CD4-positive, alpha-beta T cell treated with Interleukin-15 for 1 hour (primary cell): Measurements from ENCODE around the gene SPOCD1.

ENCODE experiments used
- DNase-seq: peaks from one replicate; pipeline ENCODE4 v3.0.0-alpha.2; 2020

The SPOCD1 gene

DNA sequence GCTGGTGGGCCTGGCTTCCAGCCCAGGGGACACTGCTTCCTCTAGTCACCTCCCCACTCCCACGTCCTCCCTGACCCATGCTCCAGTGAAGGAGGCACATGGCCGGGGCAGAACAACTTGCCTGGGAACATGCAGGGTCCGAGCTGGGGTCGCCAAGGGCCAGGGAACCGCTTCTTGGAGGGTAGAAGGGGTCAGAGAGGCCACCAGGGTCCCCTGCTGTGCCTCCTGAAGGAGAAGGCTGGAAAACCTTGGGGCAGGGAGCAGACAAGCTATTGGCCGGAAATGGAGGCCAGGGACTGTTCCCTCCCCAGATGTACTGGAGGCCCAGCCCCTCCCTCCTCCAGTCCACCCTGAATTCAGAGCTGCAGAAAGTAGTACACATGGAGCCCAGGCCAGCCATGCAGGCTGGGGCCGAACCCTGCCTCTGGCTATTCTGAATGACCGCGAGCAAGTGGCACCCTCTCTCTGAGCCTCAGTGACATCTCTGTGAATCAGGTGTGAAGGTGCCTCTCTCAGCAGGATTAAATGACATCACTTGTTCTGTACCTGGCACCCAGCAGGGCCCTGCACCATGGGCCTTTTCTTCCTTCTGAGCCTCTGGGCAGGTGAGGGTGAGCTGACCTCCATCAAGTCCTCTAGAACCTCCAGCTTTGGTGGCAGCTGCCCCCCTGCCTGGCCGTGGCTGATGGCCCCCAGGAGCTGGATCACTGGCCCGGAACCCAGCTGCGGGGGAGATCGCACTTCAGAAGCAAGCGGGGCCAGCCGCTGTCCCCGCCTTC, 15.7 kb downstream of the SPOCD1 start:
- DNase-seq: no peak

DNA sequence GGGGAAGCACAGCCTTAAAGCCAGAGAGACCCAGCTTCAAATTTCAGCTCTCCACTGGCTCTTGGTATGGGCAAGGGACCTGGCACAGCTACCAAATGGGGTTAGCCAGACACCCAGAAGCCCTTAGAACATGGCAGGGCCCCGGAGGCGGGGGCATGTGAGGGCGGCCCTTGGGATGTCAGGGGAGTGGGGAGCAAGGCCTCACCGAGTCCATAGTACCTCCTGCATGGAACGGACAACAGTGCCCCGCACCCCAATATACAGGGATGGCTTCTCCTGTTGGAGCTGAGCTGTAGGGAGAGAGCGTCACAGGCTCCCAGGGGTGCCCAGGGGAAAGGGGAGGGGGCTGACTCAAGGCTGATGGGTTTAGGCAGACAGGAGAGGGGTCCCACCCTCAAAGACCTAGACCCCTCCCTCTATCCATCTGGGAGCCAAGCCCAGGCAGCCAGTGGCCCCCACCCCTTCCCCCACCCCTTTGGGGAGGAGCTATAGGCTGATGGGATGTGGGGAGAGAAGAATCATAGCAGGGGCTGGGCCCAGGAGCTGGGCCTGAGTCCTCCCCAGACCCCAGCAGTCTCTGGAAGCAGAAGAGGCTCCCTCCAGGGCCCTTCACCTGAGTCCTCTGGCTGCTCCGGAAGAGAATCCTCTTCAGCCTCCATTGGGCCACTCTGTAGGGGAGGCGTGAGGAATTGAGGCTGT, 16.5 kb downstream of the SPOCD1 start:
- no peak for DNase-seq

- DNase-seq: no peak
Observed at GRCh38 chr1:31798433-31799195, 17.2 kb downstream of the SPOCD1 start.

- no peak for DNase-seq
Observed at GRCh38 chr1:31798086-31798432, 17.8 kb downstream of the SPOCD1 start.

DNA sequence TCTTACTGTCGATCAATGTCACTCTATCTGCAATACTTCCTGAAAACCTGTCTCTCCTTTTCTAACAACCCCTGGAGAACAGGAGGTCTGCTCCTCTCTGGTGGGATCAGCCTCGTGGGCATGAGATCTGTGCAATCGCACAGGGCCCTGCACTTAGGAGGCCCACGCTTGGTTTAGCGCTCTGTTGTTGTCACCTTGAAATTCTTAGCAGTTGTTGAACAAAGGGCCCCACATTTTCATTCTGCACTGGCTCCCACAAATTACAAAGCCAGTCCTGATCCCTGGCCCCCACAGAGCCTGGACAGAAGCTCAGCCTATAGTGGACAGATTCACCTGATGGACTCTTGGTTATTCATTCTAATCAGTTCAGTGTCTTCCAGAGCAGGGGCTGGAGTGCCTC, 18.6 kb downstream of the SPOCD1 start:
- no peak for DNase-seq

GRCh38 chr1:31796707-31797106, 19.1 kb downstream of the SPOCD1 start:
- no peak for DNase-seq

DNA sequence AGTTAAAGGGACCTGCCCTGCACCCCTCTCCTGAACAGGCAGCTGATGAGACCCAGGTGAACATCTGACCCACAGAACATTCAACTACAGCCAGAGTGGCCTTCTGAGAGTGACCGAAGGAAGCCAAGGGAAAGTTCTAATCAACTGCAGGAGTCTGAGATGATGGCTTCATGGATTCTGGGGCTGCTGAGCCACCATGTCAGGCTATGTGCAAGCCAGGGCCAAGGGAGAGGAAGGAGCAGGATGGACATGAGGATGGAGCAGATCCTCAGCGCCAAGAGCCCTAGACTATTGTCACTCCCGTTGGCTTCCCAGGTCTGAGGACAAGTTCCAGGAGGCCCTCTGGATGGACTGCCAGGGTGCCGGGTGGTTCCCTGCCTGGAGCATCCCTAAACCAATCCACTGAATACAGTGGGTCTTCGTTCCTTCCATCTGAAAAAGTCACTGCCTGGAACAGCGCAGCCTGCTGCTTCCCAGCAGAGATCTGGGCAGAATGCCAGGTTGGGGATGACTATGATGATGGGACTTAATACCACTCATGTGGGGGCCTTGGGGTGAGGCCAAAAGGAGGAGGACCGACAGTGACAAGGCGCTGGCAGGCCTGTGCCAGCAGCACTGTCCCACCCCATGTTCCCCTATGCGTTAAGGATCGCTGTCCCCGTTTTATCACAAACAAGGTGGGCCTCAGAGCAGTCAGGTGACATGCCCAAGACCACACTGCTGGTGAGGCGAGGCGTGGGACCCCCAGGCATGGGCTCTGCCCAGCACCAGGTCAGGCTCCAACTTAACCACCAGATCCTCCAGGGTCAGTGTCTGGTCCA, 19.8 kb downstream of the SPOCD1 start:
- DNase-seq: no peak

- no peak for DNase-seq
Observed at GRCh38 chr1:31795096-31795675, 20.6 kb downstream of the SPOCD1 start.

DNA sequence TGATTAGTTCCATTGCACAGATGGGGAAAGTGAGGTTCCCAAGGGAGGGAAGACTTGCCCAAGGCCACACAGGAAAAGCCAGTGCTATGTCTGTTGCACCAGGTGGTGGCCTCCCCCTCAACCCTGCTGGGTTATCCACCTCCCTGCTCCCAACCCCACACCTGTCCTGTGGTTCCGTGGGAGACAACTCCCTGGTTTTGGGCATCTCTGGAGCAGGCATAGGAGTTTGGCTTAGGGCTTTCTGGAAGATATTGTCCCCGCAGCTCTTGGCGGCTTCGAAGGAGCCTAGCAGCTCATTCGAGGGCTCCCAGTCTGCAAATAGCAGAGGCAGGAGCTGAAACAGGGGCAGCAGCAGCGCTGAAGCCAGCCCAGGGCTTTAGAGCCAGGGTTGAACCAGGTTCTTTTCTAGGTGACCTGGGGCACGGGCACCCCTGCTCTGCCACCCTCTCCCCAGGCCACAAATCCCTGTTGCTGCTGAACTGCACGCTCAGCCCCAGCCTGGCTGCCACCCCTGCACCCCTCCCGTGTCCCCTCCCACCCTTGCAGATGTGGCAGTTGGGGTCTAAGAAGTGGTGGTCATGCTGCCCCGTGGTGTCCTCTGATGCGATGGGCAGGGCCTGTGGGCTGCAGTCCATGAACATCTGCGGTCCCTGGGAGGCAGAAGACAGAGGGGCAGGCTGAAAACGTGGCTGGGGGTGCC, 22.1 kb downstream of the SPOCD1 start:
- no peak for DNase-seq

DNA sequence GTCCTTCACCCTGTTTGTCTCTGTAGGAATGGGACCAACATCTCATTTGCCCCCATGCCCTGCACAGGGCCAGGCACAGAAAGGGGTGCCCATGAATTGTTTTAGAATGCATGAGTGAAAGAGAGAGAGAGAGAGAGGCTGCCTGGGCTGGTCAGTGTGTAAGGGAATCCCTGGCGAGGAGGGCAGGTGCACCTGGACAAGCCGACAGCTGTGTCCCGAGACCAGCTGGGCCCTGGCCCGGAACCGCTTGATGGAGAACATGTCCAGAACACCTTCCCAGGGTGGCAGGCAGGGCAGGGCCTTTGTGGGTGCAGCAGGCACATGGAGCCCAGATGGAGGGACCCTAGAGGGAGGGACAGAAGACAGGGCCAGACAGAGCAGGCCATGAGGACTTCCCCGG, 22.7 kb downstream of the SPOCD1 start:
- DNase-seq: no peak

DNA sequence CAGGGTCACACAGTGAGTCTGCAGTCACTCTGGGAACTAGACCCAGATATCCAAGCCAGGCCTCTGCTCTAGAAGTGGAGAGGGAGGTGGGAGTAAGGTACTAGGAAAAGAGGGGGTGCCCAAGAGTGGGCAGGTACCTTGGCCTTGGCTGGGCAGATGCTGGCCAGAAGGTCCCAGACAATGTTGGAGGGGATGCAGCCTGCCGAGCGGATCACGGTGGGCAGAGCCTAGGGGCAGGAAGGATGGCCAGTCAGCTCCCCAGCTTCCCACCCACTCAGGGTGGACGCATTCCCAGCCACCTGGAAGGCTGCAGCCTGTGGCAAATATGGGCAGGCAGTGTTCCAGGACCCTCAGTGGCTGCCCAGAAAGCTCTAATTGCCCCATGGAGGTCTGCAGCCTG, 23.3 kb downstream of the SPOCD1 start:
- no peak for DNase-seq

- DNase-seq: no peak
Observed at GRCh38 chr1:31792116-31792515, 23.7 kb downstream of the SPOCD1 start.

DNA sequence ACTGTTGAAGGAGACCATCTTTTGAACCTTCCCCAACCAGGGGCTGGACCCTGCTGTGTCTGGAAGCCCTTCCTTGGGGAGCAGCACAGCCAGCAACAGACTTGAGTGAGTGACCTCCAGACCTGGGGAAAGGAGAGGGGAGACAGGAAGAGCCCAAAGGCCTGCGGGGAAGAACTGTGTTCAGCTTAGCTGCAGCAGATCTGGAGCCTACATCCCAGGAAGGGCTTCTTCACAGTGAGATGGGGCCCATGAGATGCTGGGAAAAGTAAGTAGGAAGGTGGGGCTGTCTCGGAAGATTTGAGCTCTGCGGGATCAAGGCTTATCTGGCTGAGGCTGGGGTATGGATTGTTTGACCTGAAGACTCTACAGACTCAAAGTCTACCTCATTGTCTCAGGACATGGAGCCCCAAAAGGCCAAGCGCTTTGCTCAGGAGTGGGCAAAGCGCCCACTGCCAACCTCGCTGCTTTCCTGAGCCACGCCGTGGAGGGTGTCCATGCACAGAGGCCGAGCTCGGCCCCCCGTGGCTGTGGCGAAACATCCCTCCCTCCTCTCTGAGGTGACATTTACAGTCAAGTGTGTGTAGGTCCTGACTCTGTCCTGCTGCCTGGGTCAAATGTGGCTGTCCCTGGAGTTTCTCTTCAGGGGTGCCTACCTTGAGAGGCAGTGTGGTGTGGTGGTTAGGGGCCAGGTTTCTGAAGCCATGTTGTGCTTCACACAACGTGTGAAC, 24.5 kb downstream of the SPOCD1 start:
- DNase-seq: no peak

DNA sequence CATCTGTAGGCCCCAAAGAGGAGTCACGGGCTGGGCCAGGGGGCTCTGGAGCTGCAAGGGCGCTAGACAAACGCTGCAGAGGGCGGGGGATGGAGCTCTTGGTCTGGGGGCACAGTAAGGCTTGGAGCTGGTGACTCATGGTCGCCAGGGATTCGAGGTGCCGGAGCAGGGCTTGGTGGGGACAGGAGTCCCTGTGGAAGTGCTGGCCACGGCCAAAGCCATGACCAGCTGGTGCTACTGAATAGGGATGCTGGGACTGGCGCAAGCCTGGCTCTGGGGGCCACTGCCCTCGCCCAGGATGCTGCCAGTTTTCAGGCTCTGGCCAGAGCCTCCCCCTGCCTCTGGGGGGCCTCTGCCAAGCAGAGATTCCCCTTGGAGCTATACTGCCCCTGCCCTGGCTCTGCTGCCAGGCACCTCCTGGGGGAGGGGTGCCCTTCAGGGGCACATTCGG, 25.2 kb downstream of the SPOCD1 start:
- DNase-seq: no peak

DNA sequence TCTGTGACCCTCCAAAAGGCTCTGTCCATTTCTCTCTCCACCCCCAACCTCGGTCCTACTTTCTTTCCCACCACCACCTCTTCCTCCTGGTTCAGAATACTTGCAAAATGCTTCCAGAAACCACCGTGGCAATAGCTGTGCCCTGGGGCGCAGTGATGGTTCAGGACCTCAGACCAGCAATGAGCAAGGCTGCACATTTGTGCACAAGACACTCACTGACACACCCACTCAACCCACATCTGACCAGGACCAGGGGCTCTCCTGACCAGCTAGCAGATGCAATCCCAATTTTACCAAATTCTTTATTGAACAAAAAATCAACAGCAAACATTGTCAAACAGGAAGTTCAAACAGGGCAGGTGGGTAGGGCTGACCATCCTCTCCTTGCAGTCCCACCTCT, 25.7 kb downstream of the SPOCD1 start:
- no peak for DNase-seq

- DNase-seq: peak; percentile 92
Observed at GRCh38 chr1:31789259-31790065, 26.4 kb downstream of the SPOCD1 start.

- DNase-seq: no peak
Observed at GRCh38 chr1:31788825-31789256, 27.0 kb downstream of the SPOCD1 start.

GRCh38 chr1:31788138-31788824, 27.5 kb downstream of the SPOCD1 start:
- DNase-seq: peak; percentile 91

DNA sequence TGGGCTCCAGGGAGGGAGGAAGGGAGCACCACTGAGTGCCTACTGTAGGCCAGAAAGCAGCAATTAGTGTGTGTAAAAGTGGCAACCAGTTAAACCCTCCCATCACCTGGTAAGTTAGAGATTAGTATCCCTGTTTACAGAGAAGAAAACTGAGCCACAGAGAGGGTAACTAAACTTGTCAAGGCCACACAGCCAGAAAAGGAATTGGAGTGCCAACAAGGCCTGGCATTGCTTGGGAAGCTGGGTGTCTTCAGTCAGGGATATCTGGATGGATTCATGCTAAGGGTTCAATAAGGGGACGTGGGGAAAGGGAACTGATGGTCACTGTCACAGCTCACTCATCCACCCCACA, 28.1 kb downstream of the SPOCD1 start:
- no peak for DNase-seq

GRCh38 chr1:31787261-31787660, 28.6 kb downstream of the SPOCD1 start:
- no peak for DNase-seq
